GM12878 (cell line): ENCODE results near the gene S100A3. TPM values are rescaled to one million over a fixed set of nuclear protein-coding genes. Genes with fewer than 3 reads are reported as not detected.

Experiments used
- ATAC-seq: fragments of 200-7000 bp; cut with Tn5 transposase; 3 replicates; pipeline ENCODE4 v1.9.1; 2020; ENCODE audit warnings: mild to moderate bottlenecking, moderate library complexity
- BruUV-seq: library from RNA; stranded (reverse); fragments of 400-500 nt; replicated peaks from 2 replicates; lab custom pipeline; 2021; lab: Mats Ljungman, UMichigan
- CTCF ChIA-PET: fragments of 300-600 bp; sonication (Branson Sonifier 250); formaldehyde crosslinking; extraction: SDS; loops from one replicate; lab custom pipeline; 2021; ENCODE audit warnings: inconsistent platforms; lab: Yijun Ruan, JAX
- POLR2A ChIA-PET: fragments of 350-600 bp; formaldehyde crosslinking; extraction: SDS; loops from one replicate; lab custom pipeline; 2021; ENCODE audit warnings: inconsistent platforms; lab: Charles Lee
- RAD21 ChIA-PET: fragments of 300-600 bp; sonication (Branson Sonifier 250); formaldehyde crosslinking; loops from one replicate; lab custom pipeline; 2023; ENCODE audit warnings: antibody characterized with exemption; ENCODE audit not compliant: unreplicated experiment; lab: Charles Lee
- SMC1A ChIA-PET: fragments of 300-600 bp; sonication (Branson Sonifier 250); formaldehyde crosslinking; loops from one replicate; lab custom pipeline; 2023; ENCODE audit not compliant: unreplicated experiment, uncharacterized antibody; lab: Charles Lee
- DNase-seq: peaks from one replicate; pipeline ENCODE4 v3.0.0-alpha.2; 2011; ENCODE audit warnings: low read depth, low spot score
- FAIRE-seq: peaks from 3 replicates; lab custom pipeline; 2011; peaks lifted over from hg19 to GRCh38; lab: Jason Lieb, UNC
- H2AFZ ChIP-seq: 2 replicates; pipeline ENCODE4 v1.6.0; 2011; ENCODE audit warnings: low read depth, low read length, control low read depth; ENCODE audit not compliant: control insufficient read depth
- H3K27ac ChIP-seq: 2 replicates; pipeline ENCODE4 v1.5.1; 2011; ENCODE audit warnings: control low read depth; ENCODE audit not compliant: control insufficient read depth, insufficient read depth
- H3K27me3 ChIP-seq, 2 experiments: replicated peaks in 1 of 2; 2 replicates each; pipeline versions ENCODE4 v1.6.0 to v1.6.1; 2011; ENCODE audit warnings: low read length in 1 of 2; ENCODE audit not compliant: control insufficient read depth in 2 of 2, insufficient read depth in 2 of 2
- H3K36me3 ChIP-seq, 2 experiments: 2 replicates each; pipeline ENCODE4 v1.5.1; 2011; ENCODE audit warnings: low read length in 1 of 2; ENCODE audit not compliant: control insufficient read depth in 2 of 2, insufficient read depth in 2 of 2
- H3K4me1 ChIP-seq: 2 replicates; pipeline ENCODE4 v1.6.1; 2011; ENCODE audit warnings: mild to moderate bottlenecking, low read length, moderate library complexity, mixed read lengths; ENCODE audit not compliant: control insufficient read depth, insufficient read depth
- H3K4me2 ChIP-seq: 2 replicates; pipeline ENCODE4 v1.6.0; 2011; ENCODE audit warnings: control low read depth; ENCODE audit not compliant: control insufficient read depth, insufficient read depth
- H3K4me3 ChIP-seq: fragments of 200-600 bp; sonication (generic); 2 replicates; pipeline ENCODE4 v1.5.1; 2016
- H3K79me2 ChIP-seq: 2 replicates; pipeline ENCODE4 v1.6.0; 2011; ENCODE audit warnings: low read length; ENCODE audit not compliant: control insufficient read depth, insufficient read depth
- H3K9ac ChIP-seq: 2 replicates; pipeline ENCODE4 v1.8.0; 2011; ENCODE audit warnings: low read length, control low read depth, mixed read lengths; ENCODE audit not compliant: control insufficient read depth, insufficient read depth
- H3K9me3 ChIP-seq: replicated peaks from 3 replicates; pipeline ENCODE4 v1.5.1; 2011; ENCODE audit warnings: mild to moderate bottlenecking, low read length; ENCODE audit not compliant: control insufficient read depth, insufficient read depth
- H4K20me1 ChIP-seq: 2 replicates; pipeline ENCODE4 v1.6.0; 2011; ENCODE audit not compliant: control insufficient read depth, insufficient read depth
- CBFB ChIP-seq: IDR thresholded peaks from 2 replicates; pipeline ENCODE4 v1.6.1; 2016; ENCODE audit warnings: antibody characterized with exemption, low read depth
- E4F1 ChIP-seq: fragments of 450-650 bp; IDR thresholded peaks from 2 replicates; pipeline ENCODE4 v1.6.1; 2018; ENCODE audit warnings: borderline replicate concordance, mild to moderate bottlenecking; ENCODE audit not compliant: partially characterized antibody
- FOXM1 ChIP-seq: IDR thresholded peaks from 2 replicates; pipeline ENCODE4 v1.6.1; 2012; ENCODE audit warnings: low read depth, mild to moderate bottlenecking, inconsistent platforms, low read length, moderate library complexity
- HCFC1 ChIP-seq: fragments of 150-350 bp; IDR thresholded peaks from 2 replicates; pipeline ENCODE4 v1.6.1; 2014; ENCODE audit warnings: low read length
- HDGF ChIP-seq: fragments of 450-650 bp; IDR thresholded peaks from 2 replicates; pipeline ENCODE4 v1.6.1; 2016; ENCODE audit warnings: antibody characterized with exemption
- MTA3 ChIP-seq: IDR thresholded peaks from 2 replicates; pipeline ENCODE4 v1.6.1; 2012; ENCODE audit warnings: low read length, inconsistent platforms, borderline replicate concordance
- PRDM15 ChIP-seq: fragments of 450-650 bp; formaldehyde crosslinking; IDR thresholded peaks from 2 replicates; pipeline ENCODE4 v1.4.0; 2020; ENCODE audit warnings: mild to moderate bottlenecking, moderate library complexity
- STAT1 ChIP-seq: fragments of 450-650 bp; conservative IDR thresholded peaks from 2 replicates; pipeline ENCODE4 v1.6.1; 2014; ENCODE audit warnings: antibody characterized with exemption, mild to moderate bottlenecking
- USF1 ChIP-seq: IDR thresholded peaks from 2 replicates; pipeline ENCODE4 v1.6.1; 2011; ENCODE audit warnings: borderline replicate concordance, low read depth, mild to moderate bottlenecking, moderate library complexity, mixed read lengths, low read length; ENCODE audit not compliant: insufficient read depth; ENCODE audit errors: extremely low read length
- WRNIP1 ChIP-seq: IDR thresholded peaks from 2 replicates; pipeline ENCODE4 v1.6.1; 2011; ENCODE audit warnings: low read depth, low read length, improper control_type of control experiment, borderline replicate concordance
- WGBS: methylation state at CpG from one replicate; pipeline ENCODE4 v1.1.6; 2016; ENCODE audit warnings: low lambda C conversion rate; ENCODE audit not compliant: insufficient replicate concordance, insufficient coverage; ENCODE audit errors: missing lambda C conversion rate; 5-methylcytosine and 5-hydroxymethylcytosine counted together
- in situ Hi-C: fragments of 300-500 bp; cut with MboI; formaldehyde crosslinking; loops from 9 replicates; pipeline ENCODE4 v1.14.3; 2018; ENCODE audit warnings: mixed read lengths
- intact Hi-C: fragments of 100-400 bp; cut with micrococcal nuclease; formaldehyde crosslinking; loops from one replicate; pipeline ENCODE4 v1.14.2; 2022; ENCODE audit not compliant: unreplicated experiment
- polyA plus RNA-seq, 11 experiments: library from polyadenylated mRNA; depleted of rRNA in 4 of 11; unstranded in 6 of 11; stranded (reverse) in 5 of 11; fragments of >200 nt; fragmentation: Nextera tagmentation in 4 of 11; fragmentation: Illumina TruSeq in 1 of 11; extraction: Ambion mirVana in 4 of 11; extraction: Trizol in 1 of 11; gene quantifications; 1 replicate in 1 of 11; 2 replicates in 10 of 11; pipeline versions ENCODE4 v1.2.1 to v1.2.3, GENCODE V29; 2011 to 2016; ENCODE audit warnings: inconsistent platforms in 2 of 11, missing spikeins in 2 of 11, low read depth in 1 of 11
- total RNA-seq, 4 experiments: library from RNA; depleted of rRNA in 3 of 4; stranded (reverse); fragments of >200 nt in 3 of 4; fragmentation: Illumina TruSeq in 1 of 4; extraction: Trizol in 1 of 4; gene quantifications; 2 replicates each; pipeline versions ENCODE4 v1.2.1 to v1.2.3, GENCODE V29; 2013 to 2021
- TF ChIP-seq, protein P1 (sequence below): fragments of 450-650 bp; IDR thresholded peaks from 2 replicates; pipeline ENCODE4 v1.6.1; 2016; ENCODE audit warnings: mild to moderate bottlenecking, moderate library complexity, borderline replicate concordance

The S100A3 gene
- total and polyA plus RNA-seq, 10 of the 15 experiments (the other 5 are each of a cell fraction or from before 2014, with no cell fraction given), result 0.32 to 0.45 TPM; not detected in 8

- H3K79me2 ChIP-seq, result no peaks in the 10 kb centered on the region
- SMC1A ChIA-PET, result interaction anchor here (1.0 to 3.4 kb wide), 6 partner anchors 12 to 21 kb away, joined by 3 to 18 read pairs (median 9); partner anchors contain the start of genes S100A2 and S100A6
- TF ChIP-seq USF1 (no peak), E4F1 (no peak), STAT1 (no peak), WRNIP1 (no peak), PRDM15 (no peak), MTA3 (no peak), HDGF (no peak), HCFC1 (no peak), FOXM1 (no peak), CBFB (no peak)
- TF ChIP-seq, protein P1, sequence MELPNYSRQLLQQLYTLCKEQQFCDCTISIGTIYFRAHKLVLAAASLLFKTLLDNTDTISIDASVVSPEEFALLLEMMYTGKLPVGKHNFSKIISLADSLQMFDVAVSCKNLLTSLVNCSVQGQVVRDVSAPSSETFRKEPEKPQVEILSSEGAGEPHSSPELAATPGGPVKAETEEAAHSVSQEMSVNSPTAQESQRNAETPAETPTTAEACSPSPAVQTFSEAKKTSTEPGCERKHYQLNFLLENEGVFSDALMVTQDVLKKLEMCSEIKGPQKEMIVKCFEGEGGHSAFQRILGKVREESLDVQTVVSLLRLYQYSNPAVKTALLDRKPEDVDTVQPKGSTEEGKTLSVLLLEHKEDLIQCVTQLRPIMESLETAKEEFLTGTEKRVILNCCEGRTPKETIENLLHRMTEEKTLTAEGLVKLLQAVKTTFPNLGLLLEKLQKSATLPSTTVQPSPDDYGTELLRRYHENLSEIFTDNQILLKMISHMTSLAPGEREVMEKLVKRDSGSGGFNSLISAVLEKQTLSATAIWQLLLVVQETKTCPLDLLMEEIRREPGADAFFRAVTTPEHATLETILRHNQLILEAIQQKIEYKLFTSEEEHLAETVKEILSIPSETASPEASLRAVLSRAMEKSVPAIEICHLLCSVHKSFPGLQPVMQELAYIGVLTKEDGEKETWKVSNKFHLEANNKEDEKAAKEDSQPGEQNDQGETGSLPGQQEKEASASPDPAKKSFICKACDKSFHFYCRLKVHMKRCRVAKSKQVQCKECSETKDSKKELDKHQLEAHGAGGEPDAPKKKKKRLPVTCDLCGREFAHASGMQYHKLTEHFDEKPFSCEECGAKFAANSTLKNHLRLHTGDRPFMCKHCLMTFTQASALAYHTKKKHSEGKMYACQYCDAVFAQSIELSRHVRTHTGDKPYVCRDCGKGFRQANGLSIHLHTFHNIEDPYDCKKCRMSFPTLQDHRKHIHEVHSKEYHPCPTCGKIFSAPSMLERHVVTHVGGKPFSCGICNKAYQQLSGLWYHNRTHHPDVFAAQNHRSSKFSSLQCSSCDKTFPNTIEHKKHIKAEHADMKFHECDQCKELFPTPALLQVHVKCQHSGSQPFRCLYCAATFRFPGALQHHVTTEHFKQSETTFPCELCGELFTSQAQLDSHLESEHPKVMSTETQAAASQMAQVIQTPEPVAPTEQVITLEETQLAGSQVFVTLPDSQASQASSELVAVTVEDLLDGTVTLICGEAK, result no peak
These were observed 2.1 kb downstream of the S100A3 start for GRCh38 chr1:153546796-153547559.

More at GRCh38 chr1:153546796-153547559, 2.1 kb downstream of the S100A3 start:
- 34% methylated on average over 14 of the region's 14 CpGs for WGBS
- CTCF ChIA-PET, result interaction anchor here (0.8 to 3.2 kb wide), 3 partner anchors 21 to 52 kb away, joined by 4 to 15 read pairs (median 11); no protein-coding TSS in a partner anchor
- H3K4me3 ChIP-seq, result no peak overlapping the region
- RAD21 ChIA-PET, result interaction anchor here (3.5 kb wide), 1 partner anchor 12 kb away, joined by 38 read pairs; the partner anchor contains the start of gene S100A6
- H3K27ac ChIP-seq, result no peak overlapping the region
- no peaks in the 10 kb centered on the region for H3K9me3 ChIP-seq
- DNase-seq (no peak), ATAC-seq (no peak), FAIRE-seq (no peak)
- no peak overlapping the region for H3K4me2 ChIP-seq
- in situ Hi-C loops, result no loop called here
- H3K9ac ChIP-seq, result no peak overlapping the region
- no peak overlapping the region for H2AFZ ChIP-seq
- H3K4me1 ChIP-seq, result peaks cover 15% of the 10 kb centered on the region
- BruUV-seq, result no TSS peak
- intact Hi-C loops, result no loop called here
- H3K36me3 ChIP-seq, result no peaks in the 10 kb centered on the region
- H4K20me1 ChIP-seq, result no peaks in the 10 kb centered on the region
- POLR2A ChIA-PET, result interaction anchor here (0.5 to 4.1 kb wide), 4 partner anchors 10 to 18 kb away, joined by 4 to 34 read pairs (median 18); partner anchors contain the start of genes S100A2 and S100A6
- H3K27me3 ChIP-seq, result no peaks in the 10 kb centered on the region
